WI38 (cell line): ENCODE data around the gene NEDD4L.

ENCODE experiments used
- H3K4me3 ChIP-seq: 2 replicates; pipeline ENCODE4 v1.5.1; 2011; ENCODE audit warnings: low read depth, mild to moderate bottlenecking, control low read depth, low read length
- TF ChIP-seq, protein P1 (sequence below): IDR thresholded peaks from 2 replicates; pipeline ENCODE4 v1.5.1; 2012; ENCODE audit warnings: low read depth, mild to moderate bottlenecking, control low read depth, low read length

The NEDD4L gene

DNA sequence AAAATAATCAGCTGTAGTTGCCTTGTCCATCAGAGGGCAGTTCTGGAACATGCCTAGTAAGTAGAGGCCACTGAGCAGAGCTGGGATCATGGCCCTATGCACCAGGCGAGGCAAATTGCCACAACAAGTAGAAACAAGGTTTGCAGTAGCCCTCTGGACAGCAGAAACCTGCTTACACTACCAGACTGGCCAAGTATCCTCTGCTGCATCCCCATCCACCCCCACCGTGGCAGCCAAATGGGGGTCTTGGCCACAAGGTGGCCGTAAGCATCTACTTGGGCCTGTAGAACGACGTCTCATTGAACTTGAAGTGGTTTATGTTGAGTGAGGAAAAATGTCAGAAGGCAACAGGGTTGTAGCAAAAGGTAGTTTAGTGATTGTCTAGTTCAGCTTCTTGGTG, 343.7 kb downstream of the NEDD4L start:
- no peak overlapping the region for H3K4me3 ChIP-seq
- TF ChIP-seq, protein P1, sequence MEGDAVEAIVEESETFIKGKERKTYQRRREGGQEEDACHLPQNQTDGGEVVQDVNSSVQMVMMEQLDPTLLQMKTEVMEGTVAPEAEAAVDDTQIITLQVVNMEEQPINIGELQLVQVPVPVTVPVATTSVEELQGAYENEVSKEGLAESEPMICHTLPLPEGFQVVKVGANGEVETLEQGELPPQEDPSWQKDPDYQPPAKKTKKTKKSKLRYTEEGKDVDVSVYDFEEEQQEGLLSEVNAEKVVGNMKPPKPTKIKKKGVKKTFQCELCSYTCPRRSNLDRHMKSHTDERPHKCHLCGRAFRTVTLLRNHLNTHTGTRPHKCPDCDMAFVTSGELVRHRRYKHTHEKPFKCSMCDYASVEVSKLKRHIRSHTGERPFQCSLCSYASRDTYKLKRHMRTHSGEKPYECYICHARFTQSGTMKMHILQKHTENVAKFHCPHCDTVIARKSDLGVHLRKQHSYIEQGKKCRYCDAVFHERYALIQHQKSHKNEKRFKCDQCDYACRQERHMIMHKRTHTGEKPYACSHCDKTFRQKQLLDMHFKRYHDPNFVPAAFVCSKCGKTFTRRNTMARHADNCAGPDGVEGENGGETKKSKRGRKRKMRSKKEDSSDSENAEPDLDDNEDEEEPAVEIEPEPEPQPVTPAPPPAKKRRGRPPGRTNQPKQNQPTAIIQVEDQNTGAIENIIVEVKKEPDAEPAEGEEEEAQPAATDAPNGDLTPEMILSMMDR, result no peak

DNA sequence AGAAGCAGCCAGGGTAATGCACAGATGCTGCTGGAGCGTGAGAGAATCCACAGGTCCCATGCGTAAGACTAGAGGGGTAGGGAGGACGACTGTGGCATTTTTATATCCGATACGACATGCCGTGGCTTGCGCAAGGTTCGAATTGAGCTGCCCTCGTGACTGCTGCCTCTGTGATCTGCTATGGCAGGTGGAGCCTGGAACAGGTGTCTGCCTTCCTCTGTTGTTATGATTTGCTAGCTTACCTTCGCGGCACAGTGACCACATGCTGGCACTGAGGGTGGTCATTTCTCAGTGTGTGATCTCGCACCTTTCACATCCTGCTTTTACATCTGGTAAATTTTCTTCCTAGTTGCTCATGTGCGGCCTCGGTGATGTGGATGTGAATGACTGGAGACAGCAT, 344.7 kb downstream of the NEDD4L start:
- TF ChIP-seq, protein P1, result no peak
- no peak overlapping the region for H3K4me3 ChIP-seq

DNA sequence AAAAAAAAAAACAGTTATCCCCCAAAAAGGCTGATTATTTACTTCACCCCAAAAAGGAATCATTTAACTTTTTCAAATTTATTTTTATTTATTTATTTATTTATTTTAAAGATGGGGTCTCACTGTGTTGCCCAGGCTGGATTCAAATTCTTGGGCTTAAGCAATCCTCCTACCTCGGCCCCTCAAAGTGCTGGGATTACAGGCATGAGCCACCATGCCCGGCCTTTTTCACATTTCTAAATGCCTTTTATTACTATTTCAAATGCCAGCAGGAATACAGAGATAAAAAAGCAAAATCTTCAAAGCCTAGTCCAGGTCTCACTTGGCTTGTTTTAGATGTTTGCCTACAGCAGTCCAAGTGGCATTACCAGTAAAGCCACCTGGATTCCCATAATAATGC, 345.7 kb downstream of the NEDD4L start:
- no peak overlapping the region for H3K4me3 ChIP-seq
- TF ChIP-seq, protein P1, result no peak

DNA sequence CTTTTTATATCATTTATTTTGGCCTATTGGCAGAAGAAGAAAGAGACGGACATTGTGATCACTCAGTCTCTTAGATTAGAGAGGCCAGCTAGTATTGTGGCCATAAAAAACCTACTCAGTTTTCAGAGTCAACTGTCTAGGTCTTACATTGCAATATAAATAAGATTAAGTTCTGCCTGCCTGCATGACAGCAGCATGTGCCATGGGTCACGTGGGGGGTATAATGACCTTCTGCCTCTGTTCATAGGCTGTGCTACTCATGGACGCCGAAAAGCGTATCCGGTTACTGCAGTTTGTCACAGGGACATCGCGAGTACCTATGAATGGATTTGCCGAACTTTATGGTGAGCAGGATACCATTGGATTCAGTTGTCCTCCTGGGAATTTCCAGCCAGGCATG, 346.4 kb downstream of the NEDD4L start:
- no peak overlapping the region for H3K4me3 ChIP-seq
- TF ChIP-seq, protein P1, result no peak

DNA sequence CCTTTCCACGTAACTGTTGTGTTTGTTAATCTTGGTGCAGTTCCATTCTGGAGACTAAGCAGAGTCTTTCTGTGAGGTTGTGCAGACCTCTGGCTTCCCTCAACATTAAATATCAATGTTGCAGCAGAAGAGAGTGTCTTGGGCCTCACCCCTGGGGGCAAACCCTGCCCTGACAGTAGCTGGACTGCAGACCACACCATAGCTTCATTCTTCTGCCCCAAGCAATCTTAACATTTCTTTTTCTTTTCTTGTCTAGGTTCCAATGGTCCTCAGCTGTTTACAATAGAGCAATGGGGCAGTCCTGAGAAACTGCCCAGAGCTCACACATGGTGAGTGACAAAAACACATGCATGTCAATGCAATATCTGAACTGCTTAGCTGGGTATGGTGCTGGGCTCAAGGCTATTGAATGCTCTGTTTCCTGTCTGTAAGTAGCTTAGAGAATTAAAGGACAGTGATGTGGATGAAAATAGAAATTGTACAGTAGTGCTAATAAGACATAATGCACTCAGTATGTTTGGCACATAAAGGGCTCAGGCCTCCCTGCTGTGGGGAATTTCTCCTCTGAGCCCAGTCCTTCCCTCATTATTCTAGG, 347.3 kb downstream of the NEDD4L start:
- TF ChIP-seq, protein P1, result no peak
- no peak overlapping the region for H3K4me3 ChIP-seq

DNA sequence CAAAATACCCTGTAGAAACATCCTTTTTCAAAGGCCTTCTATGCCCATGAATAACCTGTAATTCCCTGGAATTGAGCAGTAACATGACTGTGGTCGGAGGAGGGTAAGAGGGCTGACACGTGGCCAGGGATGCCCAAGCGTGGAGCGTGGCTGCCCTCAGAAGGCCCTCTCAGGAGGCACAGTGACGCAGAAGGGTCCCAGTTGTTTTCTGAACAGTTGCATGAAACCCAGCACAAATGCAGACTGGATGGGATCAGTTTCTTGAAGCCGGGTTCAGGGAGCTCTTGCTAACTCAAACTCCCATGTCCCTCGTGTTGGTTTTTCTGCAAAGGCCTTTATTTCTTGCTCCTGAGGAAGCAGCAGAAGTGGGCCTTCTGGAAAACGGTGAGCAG, 347.9 kb downstream of the NEDD4L start:
- no peak overlapping the region for H3K4me3 ChIP-seq
- TF ChIP-seq, protein P1, result no peak

DNA sequence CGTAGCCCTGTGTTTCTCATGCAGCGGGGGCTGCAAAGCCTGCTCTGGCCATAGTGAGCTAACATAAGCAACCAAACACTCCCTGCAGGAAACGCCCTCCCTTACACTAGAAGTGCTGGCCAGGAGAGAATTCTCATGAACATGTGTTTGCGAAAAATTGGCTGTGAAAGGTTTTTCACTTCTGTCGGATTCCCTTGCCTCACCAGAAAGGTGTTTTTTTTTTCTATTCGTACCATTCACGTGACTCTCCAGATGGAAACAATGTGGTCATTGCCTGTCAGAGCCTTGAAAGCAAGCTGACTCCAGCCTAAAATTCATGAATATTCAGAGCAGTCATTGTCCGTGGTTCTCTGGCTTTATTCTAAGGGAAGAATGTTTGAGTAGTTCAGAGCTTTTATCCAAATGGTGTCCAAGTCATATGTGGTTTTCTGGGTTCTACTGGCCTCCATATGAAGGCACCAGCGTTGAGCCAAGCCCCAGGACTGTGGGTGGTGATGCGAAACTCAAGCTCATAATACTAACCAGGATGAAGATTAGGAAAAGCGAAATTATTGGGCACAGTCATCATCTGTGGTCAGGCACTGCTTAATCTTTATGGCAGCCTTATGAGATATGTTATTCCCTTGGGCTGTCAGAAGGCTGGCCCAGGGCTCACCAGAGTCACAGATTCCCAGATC, 348.4 kb downstream of the NEDD4L start:
- TF ChIP-seq, protein P1, result no peak

More for the DNA sequence above, 348.4 kb downstream of the NEDD4L start:
- no peak overlapping the region for H3K4me3 ChIP-seq
